GM12892 (cell line): Measurements from ENCODE around the gene STMN3.

Experiments
- POLR2A ChIP-seq: IDR thresholded peaks from 2 replicates; pipeline ENCODE4 v1.6.1; 2011; ENCODE audit warnings: low read depth, low read length, control low read depth
- TAF1 ChIP-seq: IDR thresholded peaks from 2 replicates; pipeline ENCODE4 v1.6.1; 2011; ENCODE audit warnings: low read depth, mild to moderate bottlenecking, control low read depth, low read length, borderline replicate concordance

GRCh38 chr20:63690003-63690897 is 37.0 kb upstream of the STMN3 start:
- no peak for TF ChIP-seq POLR2A
- no peak for TF ChIP-seq TAF1
